Osteoblast (primary cell): ENCODE measurements around the gene TACR1. TPM values are rescaled to one million over a fixed set of nuclear protein-coding genes. Genes with fewer than 3 reads are reported as not detected.

Source experiments
- DNase-seq: peaks from one replicate; pipeline ENCODE4 v3.0.0; 2011; ENCODE audit warnings: low spot score, mixed read lengths; ENCODE audit not compliant: insufficient read length; ENCODE audit errors: missing footprints
- H2AFZ ChIP-seq: 2 replicates; pipeline ENCODE4 v1.6.0; 2011; ENCODE audit warnings: mild to moderate bottlenecking, low read length
- H3K27ac ChIP-seq: 2 replicates; pipeline ENCODE4 v1.5.1; 2011; ENCODE audit warnings: mild to moderate bottlenecking, low read depth, low read length, moderate library complexity
- H3K27me3 ChIP-seq: 2 replicates; pipeline ENCODE4 v1.6.0; 2012; ENCODE audit warnings: mild to moderate bottlenecking, control low read depth, inconsistent platforms, low read length, moderate library complexity; ENCODE audit not compliant: insufficient read depth
- H3K36me3 ChIP-seq: 2 replicates; pipeline ENCODE4 v1.5.1; 2011; ENCODE audit warnings: mild to moderate bottlenecking, low read length, control low read depth, moderate library complexity; ENCODE audit not compliant: insufficient read depth
- H3K4me1 ChIP-seq: 2 replicates; pipeline ENCODE4 v1.5.1; 2011; ENCODE audit warnings: mild to moderate bottlenecking, low read length, control low read depth, moderate library complexity; ENCODE audit not compliant: insufficient read depth
- H3K4me2 ChIP-seq: 2 replicates; pipeline ENCODE4 v1.6.0; 2011; ENCODE audit warnings: mild to moderate bottlenecking, low read length; ENCODE audit not compliant: insufficient read depth
- H3K4me3 ChIP-seq: fragments of 200-600 bp; sonication (generic); 3 replicates; pipeline ENCODE4 v1.5.1; 2012; ENCODE audit warnings: mild to moderate bottlenecking, low read length, inconsistent platforms; ENCODE audit not compliant: insufficient read depth
- H3K79me2 ChIP-seq: 2 replicates; pipeline ENCODE4 v1.6.0; 2012; ENCODE audit warnings: mild to moderate bottlenecking, low read length, control low read depth, inconsistent platforms; ENCODE audit not compliant: insufficient read depth
- H3K9me3 ChIP-seq: 2 replicates; pipeline ENCODE4 v1.5.1; 2011; ENCODE audit warnings: low read depth, low read length, control low read depth
- H4K20me1 ChIP-seq: 2 replicates; pipeline ENCODE4 v1.6.0; 2012; ENCODE audit warnings: mild to moderate bottlenecking, low read length, control low read depth; ENCODE audit not compliant: insufficient read depth
- CTCF ChIP-seq: IDR thresholded peaks from 2 replicates; pipeline ENCODE4 v1.5.1; 2011; ENCODE audit warnings: mild to moderate bottlenecking, low read depth, low read length, moderate library complexity; ENCODE audit errors: extremely low read depth
- total RNA-seq: library from RNA; depleted of rRNA; stranded (reverse); fragments of >200 nt; gene quantifications from 2 replicates; pipeline ENCODE4 v1.2.3, GENCODE V29; 2012

TACR1 gene
- total RNA-seq, 1 donor = under 0.01 TPM

GRCh38 chr2:75045526-75046050 is 153.7 kb downstream of the TACR1 start:
- Histone ChIP-seq H2AFZ (no peak overlapping the region), H3K27me3 (no peaks in the 10 kb centered on the region), H3K4me3 (no peak overlapping the region), H3K4me2 (no peak overlapping the region), H3K36me3 (no peaks in the 10 kb centered on the region), H3K27ac (no peak overlapping the region), H4K20me1 (no peaks in the 10 kb centered on the region), H3K79me2 (no peaks in the 10 kb centered on the region), H3K9me3 (no peaks in the 10 kb centered on the region), H3K4me1 (peaks cover 23% of the 10 kb centered on the region)
- no peak for DNase-seq
- TF ChIP-seq CTCF = no peak

- DNase-seq = no peak
- no peak overlapping the region for H2AFZ ChIP-seq
- no peak for TF ChIP-seq CTCF
- no peaks in the 10 kb centered on the region for H3K9me3 ChIP-seq
- no peak overlapping the region for H3K4me2 ChIP-seq
- H3K79me2 ChIP-seq = no peaks in the 10 kb centered on the region
- H3K27me3 ChIP-seq = no peaks in the 10 kb centered on the region
- no peak overlapping the region for H3K27ac ChIP-seq
- H3K4me3 ChIP-seq = no peak overlapping the region
- no peaks in the 10 kb centered on the region for H4K20me1 ChIP-seq
- H3K4me1 ChIP-seq = peaks cover 23% of the 10 kb centered on the region
- no peaks in the 10 kb centered on the region for H3K36me3 ChIP-seq
Measured at GRCh38 chr2:75044291-75044690, 155.0 kb downstream of the TACR1 start.

DNA sequence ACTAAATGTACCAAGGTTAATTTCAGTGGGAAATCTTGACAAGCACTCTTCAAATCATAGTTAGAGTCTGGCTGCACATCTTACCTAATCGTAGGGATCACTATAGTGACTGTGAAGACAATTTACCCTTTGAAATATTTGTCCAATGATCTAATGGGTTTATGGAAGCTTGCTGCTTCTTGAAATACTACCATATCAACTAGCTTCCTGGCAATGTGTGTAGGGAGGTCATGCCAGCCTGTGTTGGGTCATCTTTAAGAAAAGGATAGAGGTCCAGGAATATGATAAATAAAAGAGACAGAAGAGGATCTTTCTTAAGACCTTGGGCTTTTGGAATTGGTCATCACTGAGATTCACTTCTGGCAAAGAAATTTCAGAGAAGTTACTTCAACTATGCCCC is 156.5 kb downstream of the TACR1 start:
- H4K20me1 ChIP-seq = no peaks in the 10 kb centered on the region
- DNase-seq = no peak
- peaks cover 14% of the 10 kb centered on the region for H3K4me1 ChIP-seq
- no peaks in the 10 kb centered on the region for H3K27me3 ChIP-seq
- H3K27ac ChIP-seq = no peak overlapping the region
- H3K9me3 ChIP-seq = no peaks in the 10 kb centered on the region
- no peak overlapping the region for H3K4me3 ChIP-seq
- H2AFZ ChIP-seq = no peak overlapping the region
- no peaks in the 10 kb centered on the region for H3K79me2 ChIP-seq
- no peaks in the 10 kb centered on the region for H3K36me3 ChIP-seq
- TF ChIP-seq CTCF = no peak
- H3K4me2 ChIP-seq = no peak overlapping the region

DNA sequence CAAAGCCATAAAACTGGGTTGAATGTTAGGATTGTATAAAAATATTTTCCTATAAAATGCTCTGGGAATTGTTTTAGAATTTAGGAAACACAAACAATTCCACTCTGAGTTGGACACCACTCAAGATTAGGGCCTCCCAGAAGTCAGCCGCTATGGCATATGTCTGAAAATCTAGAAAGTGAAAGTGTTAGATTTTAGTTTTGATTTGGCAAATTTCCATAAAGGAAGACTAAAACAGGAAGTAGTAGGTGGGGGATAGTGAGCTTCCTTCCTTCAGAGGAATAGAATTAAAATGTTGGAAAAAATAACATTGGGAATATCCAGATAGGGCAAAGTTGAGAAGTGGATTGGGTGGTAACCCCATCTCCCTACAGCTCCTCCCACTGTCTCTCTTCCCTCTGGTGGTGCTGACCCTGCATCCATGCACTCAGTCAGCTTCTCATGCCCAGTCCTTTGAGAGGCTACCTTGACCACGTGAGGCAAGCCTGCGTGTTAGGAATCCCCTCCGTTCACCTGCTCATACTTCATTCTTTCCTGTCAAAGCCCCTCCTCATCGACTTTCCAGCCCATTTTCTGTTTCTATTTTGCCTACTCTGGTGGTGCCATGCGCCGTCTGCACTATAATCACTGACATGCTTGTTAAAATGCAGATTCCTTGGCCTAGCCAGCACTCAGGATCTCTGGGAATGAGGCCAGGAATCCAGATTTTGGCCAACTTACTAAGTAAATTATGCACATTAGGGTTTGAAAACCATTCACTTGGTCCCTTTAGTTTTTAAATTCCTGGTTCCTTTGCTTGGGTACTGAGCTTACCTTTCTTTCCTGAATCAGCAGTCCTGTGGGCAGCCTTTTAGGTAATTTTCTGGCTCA is 157.4 kb downstream of the TACR1 start:
- TF ChIP-seq CTCF = no peak
- no peaks in the 10 kb centered on the region for H3K9me3 ChIP-seq
- no peak overlapping the region for H3K27ac ChIP-seq
- H3K4me2 ChIP-seq = no peak overlapping the region
- no peak overlapping the region for H3K4me3 ChIP-seq
- no peak overlapping the region for H2AFZ ChIP-seq
- H4K20me1 ChIP-seq = no peaks in the 10 kb centered on the region
- no peak for DNase-seq
- H3K4me1 ChIP-seq = peaks cover 5% of the 10 kb centered on the region
- no peaks in the 10 kb centered on the region for H3K36me3 ChIP-seq
- no peaks in the 10 kb centered on the region for H3K79me2 ChIP-seq
- H3K27me3 ChIP-seq = no peaks in the 10 kb centered on the region
